Activated CD8-positive, alpha-beta T cell treated with anti-CD3 and anti-CD28 coated beads for 36 hours (primary cell): ENCODE measurements around the gene NFKB2. TPM values are rescaled to one million over a fixed set of nuclear protein-coding genes. Genes with fewer than 3 reads are reported as not detected.

Experiments used
- ATAC-seq: fragments of 200-7000 bp; cut with Tn5 transposase; one replicate; pipeline ENCODE4 v1.10.0; 2021; ENCODE audit warnings: mild to moderate bottlenecking, moderate library complexity
- CTCF ChIA-PET: fragments of 350-600 bp; sonication (Branson Sonifier 250); formaldehyde crosslinking; loops from one replicate; lab custom pipeline; 2021; ENCODE audit warnings: antibody characterized with exemption; lab: Charles Lee
- POLR2A ChIA-PET: fragments of 350-600 bp; sonication (Branson Sonifier 250); formaldehyde crosslinking; loops from one replicate; lab custom pipeline; 2021; ENCODE audit warnings: antibody characterized with exemption; lab: Charles Lee
- DNase-seq: peaks from one replicate; pipeline ENCODE4 v3.0.0-alpha.2; 2020
- H3K27ac Mint-ChIP-seq: one replicate; pipeline ENCODE4 v1.8.0; 2021; ENCODE audit warnings: mild to moderate bottlenecking, mixed read lengths
- H3K27me3 Mint-ChIP-seq: one replicate; pipeline ENCODE4 v1.8.0; 2021; ENCODE audit warnings: mixed read lengths
- H3K36me3 Mint-ChIP-seq: one replicate; pipeline ENCODE4 v1.8.0; 2021; ENCODE audit warnings: low read depth, mixed read lengths
- H3K4me1 Mint-ChIP-seq: one replicate; pipeline ENCODE4 v1.8.0; 2021; ENCODE audit warnings: low read depth, mixed read lengths
- H3K4me3 Mint-ChIP-seq: one replicate; pipeline ENCODE4 v1.8.0; 2021; ENCODE audit warnings: mild to moderate bottlenecking, moderate library complexity, mixed read lengths
- H3K9me3 Mint-ChIP-seq: one replicate; pipeline ENCODE4 v1.8.0; 2021; ENCODE audit warnings: mixed read lengths
- CTCF ChIP-seq: fragments of 200-600 bp; IDR thresholded peaks from one replicate; pipeline ENCODE4 v1.8.0; 2022; ENCODE audit warnings: antibody characterized with exemption, mild to moderate bottlenecking
- intact Hi-C: fragments of 100-400 bp; cut with micrococcal nuclease; formaldehyde crosslinking; loops from one replicate; pipeline ENCODE4 v1.10.0; 2022
- total RNA-seq, 2 experiments: library from RNA; stranded (reverse); gene quantifications; one replicate each; pipeline ENCODE4 v1.2.3, GENCODE V29; 2021

The NFKB2 gene
- total RNA-seq, 2 experiments from 2014 or later, result 251 to 253 TPM

- no peak for DNase-seq
- H3K36me3 Mint-ChIP-seq, result peaks cover 24% of the 10 kb centered on the region
- ChIA-PET POLR2A (interaction anchor here (0.8 to 8.1 kb wide), 9 partner anchors 12 to 320 kb away, joined by 3 to 102 read pairs (median 6); partner anchors contain the start of genes C10orf95 and FBXL15), CTCF (interaction anchor here (0.8 to 5.1 kb wide), 7 partner anchors 9 to 206 kb away, joined by 3 to 32 read pairs (median 6); partner anchors contain the start of genes C10orf95 and FBXL15)
- intact Hi-C loops, result no loop called here
- no peak for TF ChIP-seq CTCF
- peak overlapping the region; percentile 85 for H3K4me3 Mint-ChIP-seq
- H3K27me3 Mint-ChIP-seq, result no peaks in the 10 kb centered on the region
- no peak for ATAC-seq
- peak overlapping the region; percentile 91 for H3K27ac Mint-ChIP-seq
- H3K4me1 Mint-ChIP-seq, result peaks cover 46% of the 10 kb centered on the region
- no peaks in the 10 kb centered on the region for H3K9me3 Mint-ChIP-seq
Observed at GRCh38 chr10:102435133-102435497, 39.6 kb downstream of the NFKB2 start.

GRCh38 chr10:102435529-102436233, 40.2 kb downstream of the NFKB2 start:
- H3K4me3 Mint-ChIP-seq, result peak overlapping the region; percentile 85
- ChIA-PET POLR2A (interaction anchor here (0.8 to 8.1 kb wide), 13 partner anchors 11 to 320 kb away, joined by 3 to 102 read pairs (median 5); partner anchors contain the start of genes C10orf95 and FBXL15), CTCF (interaction anchor here (0.7 to 5.1 kb wide), 9 partner anchors 9 to 206 kb away, joined by 3 to 32 read pairs (median 4); partner anchors contain the start of genes C10orf95, FBXL15 and NFKB2)
- H3K27me3 Mint-ChIP-seq, result no peaks in the 10 kb centered on the region
- peak; percentile 70 for DNase-seq
- TF ChIP-seq CTCF, result no peak
- peak overlapping the region; percentile 91 for H3K27ac Mint-ChIP-seq
- ATAC-seq, result peak; percentile 5
- intact Hi-C loops, result no loop called here
- H3K36me3 Mint-ChIP-seq, result peaks cover 21% of the 10 kb centered on the region
- H3K4me1 Mint-ChIP-seq, result peaks cover 44% of the 10 kb centered on the region
- no peaks in the 10 kb centered on the region for H3K9me3 Mint-ChIP-seq

- no peak for DNase-seq
- Mint-ChIP-seq H3K27ac (peak overlapping the region; percentile 91), H3K27me3 (no peaks in the 10 kb centered on the region), H3K9me3 (no peaks in the 10 kb centered on the region), H3K4me1 (peaks cover 43% of the 10 kb centered on the region), H3K4me3 (peak overlapping the region; percentile 85), H3K36me3 (peaks cover 20% of the 10 kb centered on the region)
- POLR2A ChIA-PET, result interaction anchor here (0.9 to 8.1 kb wide), 8 partner anchors 10 to 42 kb away, joined by 3 to 102 read pairs (median 6); partner anchors contain the start of genes C10orf95 and FBXL15
- TF ChIP-seq CTCF, result no peak
- intact Hi-C loops, result no loop called here
- CTCF ChIA-PET, result interaction anchor here (0.6 to 5.1 kb wide), 7 partner anchors 14 to 207 kb away, joined by 3 to 32 read pairs (median 4); partner anchors contain the start of genes C10orf95, FBXL15 and NFKB2
- ATAC-seq, result no peak
Observed at GRCh38 chr10:102436312-102436711, 40.8 kb downstream of the NFKB2 start.

GRCh38 chr10:102437515-102437914, 42.0 kb downstream of the NFKB2 start:
- ChIA-PET POLR2A (interaction anchor here (5.8 to 8.1 kb wide), 2 partner anchors 14 kb away, joined by 52 to 102 read pairs; partner anchors contain the start of genes C10orf95 and FBXL15), CTCF (interaction anchor here (1.1 kb wide), 1 partner anchor 34 kb away, joined by 3 read pairs; no protein-coding TSS in a partner anchor)
- ATAC-seq, result no peak
- Mint-ChIP-seq H3K4me1 (peaks cover 39% of the 10 kb centered on the region), H3K4me3 (peak overlapping the region; percentile 85), H3K36me3 (peaks cover 17% of the 10 kb centered on the region), H3K27me3 (no peaks in the 10 kb centered on the region), H3K9me3 (no peaks in the 10 kb centered on the region), H3K27ac (no peak overlapping the region)
- DNase-seq, result no peak
- intact Hi-C loops, result no loop called here
- no peak for TF ChIP-seq CTCF
